Stomach (tissue), 9 donors: Measurements from ENCODE around the gene ZNF18. TPM values are rescaled to one million over a fixed set of nuclear protein-coding genes. Genes with fewer than 3 reads are reported as not detected.

ENCODE experiments used
- DNase-seq, 2 donors: peaks; one replicate each; pipeline versions ENCODE4 v3.0.0 to v3.0.0-alpha.2; 2013 to 2019
- H3K27ac ChIP-seq, 5 donors: fragments of 200-600 bp in 4 of 5; sonication (generic) in 4 of 5; one replicate each; pipeline ENCODE4 v1.5.1; 2013 to 2019; ENCODE audit warnings: mild to moderate bottlenecking in 1 of 5, moderate library complexity in 1 of 5
- H3K27me3 ChIP-seq, 3 donors: fragments of 200-600 bp; sonication (generic); one replicate each; pipeline ENCODE4 v1.5.1; 2017 to 2019; ENCODE audit warnings: mixed run types in 1 of 3
- H3K36me3 ChIP-seq, 4 donors: fragments of 200-600 bp; sonication (generic); 1 replicate in 3 of 4; 2 replicates in 1 of 4; pipeline ENCODE4 v1.5.1; 2016 to 2019
- H3K4me1 ChIP-seq, 4 donors: fragments of 200-600 bp; sonication (generic); one replicate each; pipeline ENCODE4 v1.5.1; 2016 to 2019
- H3K4me3 ChIP-seq, 4 donors: fragments of 200-600 bp; sonication (generic) in 3 of 4; one replicate each; pipeline ENCODE4 v1.5.1; 2016 to 2019; ENCODE audit warnings: mild to moderate bottlenecking in 1 of 4
- H3K9me3 ChIP-seq, 4 donors: fragments of 200-600 bp; sonication (generic); one replicate each; pipeline ENCODE4 v1.5.1; 2016 to 2019
- CTCF ChIP-seq, 7 experiments: fragments of 450-650 bp in 4 of 7; fragments of 200-600 bp in 3 of 7; sonication (generic) in 3 of 7; IDR thresholded peaks; one replicate each; pipeline ENCODE4 v1.5.1; 2016 to 2019; ENCODE audit warnings: antibody characterized with exemption in 7 of 7, control low read depth in 2 of 7, mild to moderate bottlenecking in 1 of 7
- EP300 ChIP-seq: sonication (generic); formaldehyde crosslinking; IDR thresholded peaks from one replicate; pipeline ENCODE4 v1.6.1; 2017; ENCODE audit warnings: antibody characterized with exemption
- POLR2A ChIP-seq, 4 donors: fragments of 450-650 bp; IDR thresholded peaks; one replicate each; pipeline ENCODE4 v1.6.1; 2016; ENCODE audit warnings: antibody characterized with exemption in 4 of 4, control low read depth in 2 of 4, mild to moderate bottlenecking in 1 of 4, moderate library complexity in 1 of 4
- POLR2AphosphoS5 ChIP-seq, 3 donors: sonication (generic); formaldehyde crosslinking; IDR thresholded peaks; one replicate each; pipeline ENCODE4 v1.6.1; 2016; ENCODE audit warnings: antibody characterized with exemption in 3 of 3
- WGBS, 5 donors: extraction: QIAGEN DNeasy Blood & Tissue Kit in 3 of 5; methylation state at CpG; one replicate each; pipeline versions ENCODE4 v1.1.5 to v1.1.7; 2013 to 2018; 5-methylcytosine and 5-hydroxymethylcytosine counted together
- intact Hi-C: fragments of 100-400 bp; cut with DNase I; formaldehyde crosslinking; loops from one replicate; pipeline ENCODE4 v1.15.1; 2023; ENCODE audit warnings: low total_unique reads
- polyA plus RNA-seq, 3 donors: library from polyadenylated mRNA; stranded (reverse); fragments of 200-250 nt; gene quantifications; one replicate each; pipeline ENCODE4 v1.2.3, GENCODE V29; 2013
- total RNA-seq, 5 donors: library from RNA; depleted of rRNA; stranded (reverse); fragments of >200 nt; gene quantifications; one replicate each; pipeline versions ENCODE4 v1.1.0 to v1.2.3, GENCODE V29; 2014 to 2016
- donor health status: healthy with polysubstance abuse.
- donor health status: Bipolar disorder and iron deficiency.
- donor health status: healthy.

The ZNF18 gene
- total and polyA plus RNA-seq, 8 donors, result 3.7 to 13.2 (median 6.7) TPM; not detected in 1

DNA sequence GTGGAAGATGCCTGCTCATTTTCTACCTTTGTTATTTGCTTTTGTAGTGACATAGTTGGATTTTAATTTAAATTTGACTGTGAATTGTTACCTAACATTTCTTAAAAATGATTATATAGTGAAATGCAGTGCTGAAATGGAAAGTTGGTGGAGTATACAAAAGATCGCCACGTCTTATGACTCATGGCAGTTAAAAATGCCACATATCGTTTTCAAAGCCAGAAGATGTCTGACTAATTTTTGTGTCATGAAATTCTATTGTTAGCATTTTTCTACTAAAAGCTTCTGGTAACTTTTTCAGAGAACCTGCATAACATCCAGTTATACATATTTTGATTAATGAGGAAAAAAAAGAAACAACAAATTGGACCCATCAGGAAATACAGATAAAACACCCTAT, 44.0 kb upstream of the ZNF18 start:
- Histone ChIP-seq H3K36me3 (no peaks in the 10 kb centered on the region), H3K27ac (no peak overlapping the region), H3K9me3 (no peaks in the 10 kb centered on the region), H3K4me1 (peaks cover 0 to 52% (median 29%) of the 10 kb centered on the region in 4 donors), H3K4me3 (no peak overlapping the region), H3K27me3 (no peaks in the 10 kb centered on the region)
- intact Hi-C loops, result no loop called here
- DNase-seq, result no peak
- TF ChIP-seq POLR2AphosphoS5 (IDR thresholded peaks at IDR 0.05), result no peak
- TF ChIP-seq EP300, result no peak
- no peak for TF ChIP-seq CTCF (IDR thresholded peaks at IDR 0.05)
- TF ChIP-seq POLR2A (IDR thresholded peaks at IDR 0.05), result no peak
- 50 to 79% (median 65%) methylated on average over 3 of the region's 3 CpGs for WGBS, 5 donors

- WGBS, 5 donors, result 53 to 68% (median 59%) methylated on average over 3 of the region's 3 CpGs
- H3K36me3 ChIP-seq, result no peaks in the 10 kb centered on the region
- intact Hi-C loops, result no loop called here
These were observed 43.2 kb upstream of the ZNF18 start for GRCh38 chr17:12040478-12040877.

DNA sequence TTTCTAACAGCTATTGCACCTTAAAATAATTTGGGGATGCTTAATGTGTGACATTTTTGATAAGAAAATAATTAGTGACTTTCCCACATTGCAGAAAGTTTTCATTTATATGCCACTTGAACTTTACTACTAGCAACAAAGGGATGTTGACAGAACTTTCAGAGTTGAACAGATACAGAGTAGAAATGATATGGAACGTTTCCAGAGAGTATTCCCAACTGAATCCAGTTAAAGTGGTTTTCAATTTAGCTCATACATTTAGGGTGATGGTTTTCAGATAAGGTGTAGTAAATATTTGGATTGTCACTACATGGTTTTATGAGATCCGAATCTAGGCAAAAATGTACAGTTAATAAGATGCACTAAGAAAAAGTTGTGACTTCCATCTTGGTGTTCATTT, 40.7 kb upstream of the ZNF18 start:
- H3K27me3 ChIP-seq, result no peaks in the 10 kb centered on the region
- TF ChIP-seq POLR2AphosphoS5 (IDR thresholded peaks at IDR 0.05), result no peak
- no peak for TF ChIP-seq CTCF (IDR thresholded peaks at IDR 0.05)
- no peak for TF ChIP-seq EP300
- no peak for TF ChIP-seq POLR2A (IDR thresholded peaks at IDR 0.05)
- intact Hi-C loops, result no loop called here
- WGBS, 5 donors, result 23 to 42% (median 32%) methylated on average over 2 of the region's 2 CpGs
- no peak overlapping the region for H3K4me3 ChIP-seq
- no peak overlapping the region for H3K27ac ChIP-seq
- H3K4me1 ChIP-seq, result peaks cover 0 to 50% (median 27%) of the 10 kb centered on the region in 4 donors
- peaks cover 0 to 8% (median 0%) of the 10 kb centered on the region in 4 donors for H3K36me3 ChIP-seq
- no peaks in the 10 kb centered on the region for H3K9me3 ChIP-seq
- DNase-seq, result no peak

More at GRCh38 chr17:12040478-12040877, 43.2 kb upstream of the ZNF18 start:
- Histone ChIP-seq H3K4me1 (peaks cover 0 to 51% (median 31%) of the 10 kb centered on the region in 4 donors), H3K27me3 (no peaks in the 10 kb centered on the region), H3K4me3 (no peak overlapping the region), H3K27ac (no peak overlapping the region), H3K9me3 (no peaks in the 10 kb centered on the region)
- no peak for TF ChIP-seq CTCF (IDR thresholded peaks at IDR 0.05)
- no peak for TF ChIP-seq EP300
- no peak for TF ChIP-seq POLR2AphosphoS5 (IDR thresholded peaks at IDR 0.05)
- TF ChIP-seq POLR2A (IDR thresholded peaks at IDR 0.05), result no peak
- no peak for DNase-seq

GRCh38 chr17:12035673-12036072, 38.4 kb upstream of the ZNF18 start:
- 52 to 93% (median 86%) methylated on average over 1 of the region's 1 CpG for WGBS, 5 donors
- Histone ChIP-seq H3K4me1 (peaks cover 0 to 53% (median 35%) of the 10 kb centered on the region in 4 donors), H3K27me3 (no peaks in the 10 kb centered on the region), H3K4me3 (no peak overlapping the region), H3K9me3 (no peaks in the 10 kb centered on the region), H3K36me3 (peaks cover 0 to 8% (median 0%) of the 10 kb centered on the region in 4 donors), H3K27ac (no peak overlapping the region)
- TF ChIP-seq EP300 (no peak), POLR2A (IDR thresholded peaks at IDR 0.05) (no peak), CTCF (IDR thresholded peaks at IDR 0.05) (no peak), POLR2AphosphoS5 (IDR thresholded peaks at IDR 0.05) (no peak)
- intact Hi-C loops, result no loop called here
- no peak for DNase-seq
